ENCODE results near the gene FANK1. TPM values are rescaled to one million over a fixed set of nuclear protein-coding genes. Genes with fewer than 3 reads are reported as not detected.
A peak's percentile ranks its signal among the peaks of the same experiment; 100 is the strongest.
"Not testable (repeated sequence)": the region's sequence is repeated elsewhere in the genome, so short reads cannot be mapped to it uniquely, and the experiment has no call there.

FANK1 gene, protein sequence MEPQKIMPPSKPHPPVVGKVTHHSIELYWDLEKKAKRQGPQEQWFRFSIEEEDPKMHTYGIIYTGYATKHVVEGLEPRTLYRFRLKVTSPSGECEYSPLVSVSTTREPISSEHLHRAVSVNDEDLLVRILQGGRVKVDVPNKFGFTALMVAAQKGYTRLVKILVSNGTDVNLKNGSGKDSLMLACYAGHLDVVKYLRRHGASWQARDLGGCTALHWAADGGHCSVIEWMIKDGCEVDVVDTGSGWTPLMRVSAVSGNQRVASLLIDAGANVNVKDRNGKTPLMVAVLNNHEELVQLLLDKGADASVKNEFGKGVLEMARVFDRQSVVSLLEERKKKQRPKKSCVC
- total RNA-seq (10 to 100 TPM; 41.1 to 60.9 TPM), polyA plus RNA-seq (ENCODE audit: insufficient read depth, low read depth, low replicate concordance) (143 TPM)
- long read RNA-seq, donor 1: 0 reads
- long read RNA-seq, donor 2: 0 reads

DNA sequence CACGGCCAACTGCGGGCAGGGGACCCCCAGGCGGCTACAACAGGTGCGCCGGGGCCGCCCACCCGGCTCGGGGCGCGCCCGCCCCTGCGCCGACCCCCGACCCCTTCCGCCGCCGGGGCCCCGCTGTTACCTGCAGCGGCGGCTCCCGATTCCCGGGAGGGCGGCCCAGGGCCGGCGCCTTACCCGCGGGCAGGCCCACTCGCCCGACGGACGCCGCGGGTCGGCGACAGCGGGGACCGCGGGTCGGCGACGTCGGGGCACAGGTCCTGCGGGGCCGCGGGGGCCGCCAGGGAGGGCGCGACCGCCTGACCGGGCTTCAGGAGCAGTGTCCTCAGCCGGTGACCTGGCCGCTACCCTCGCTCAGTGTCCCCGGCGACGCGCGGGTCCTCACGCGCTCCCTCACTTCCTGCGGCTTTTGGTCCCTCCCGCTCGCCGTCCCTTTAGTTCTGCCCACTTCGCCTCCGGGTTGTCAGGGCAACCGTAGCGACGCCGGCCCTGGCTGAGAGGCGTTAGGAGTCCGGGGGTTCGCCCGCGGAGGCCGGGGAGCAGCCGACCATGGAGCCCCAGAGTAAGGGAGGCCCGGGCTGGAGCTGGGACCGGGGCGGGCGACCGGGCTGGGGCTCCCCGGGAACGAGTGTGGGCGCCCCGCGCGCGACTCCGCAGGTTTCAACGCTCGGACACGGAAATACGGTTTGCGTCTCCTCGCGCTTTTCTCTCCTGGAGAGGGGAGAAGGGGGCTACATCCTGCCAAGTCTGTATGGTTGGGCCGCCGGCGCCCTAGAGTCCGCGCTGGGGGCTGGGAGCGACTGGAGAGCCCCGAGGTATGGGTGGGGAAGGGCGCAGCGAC, at the start of gene FANK1:
TSS of gene FANK1 (plus strand) at position 477 of the 847 bp plus-strand sequence. CDS start at position 556, 79 bp downstream.
- DNase-seq: peak; percentile 95
- H3K27ac ChIP-seq: peak within 1 kb of the TSS; percentile 90 to 93
- H3K4me3 ChIP-seq: peak within 1 kb of the TSS; percentile 82 to 84
- H3K36me3 ChIP-seq (ENCODE audit: low read depth, missing control alignments); H3K9me3 ChIP-seq; intact Hi-C loops (cut with DNase I; ENCODE audit: low total_unique reads); H3K27me3 ChIP-seq; H3K4me1 ChIP-seq: not testable (repeated sequence)
- 27 to 28% methylated on average over 58 to 87 of the region's 106 CpGs for WGBS, 2 donors

DNA sequence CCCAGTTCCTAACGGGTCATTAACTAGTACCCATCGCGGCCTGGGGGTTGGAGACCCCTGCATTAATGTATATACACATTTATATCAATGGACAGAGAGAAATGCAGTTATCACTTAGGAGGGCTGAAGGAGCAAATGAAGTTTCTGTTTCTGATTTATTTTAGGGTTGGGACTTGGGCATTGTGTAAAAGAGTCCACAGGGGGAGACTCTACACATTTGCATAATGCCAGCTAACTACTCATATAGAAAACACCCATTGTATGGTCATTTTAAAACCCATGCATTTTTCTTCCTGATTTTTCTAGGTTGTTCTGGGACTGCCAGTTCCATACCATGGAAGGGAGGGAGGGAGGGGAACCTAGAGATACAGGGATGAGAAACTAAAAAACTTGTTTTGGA, 49.5 kb upstream of the FANK1 start:
- H3K4me1 ChIP-seq: peaks cover 36% of the 10 kb centered on the region
- no peaks in the 10 kb centered on the region for H3K36me3 ChIP-seq (ENCODE audit: low read depth, missing control alignments)
- no peak overlapping the region for H3K27ac ChIP-seq
- WGBS, 2 donors: 83 to 90% methylated on average over 3 of the region's 3 CpGs
- no peaks in the 10 kb centered on the region for H3K9me3 ChIP-seq
- DNase-seq: no peak
- no peak overlapping the region for H3K4me3 ChIP-seq
- intact Hi-C loops (cut with DNase I; ENCODE audit: low total_unique reads): no loop called here
- no peak for TF ChIP-seq POLR2A (IDR thresholded peaks at IDR 0.05)
- TF ChIP-seq, protein P1, sequence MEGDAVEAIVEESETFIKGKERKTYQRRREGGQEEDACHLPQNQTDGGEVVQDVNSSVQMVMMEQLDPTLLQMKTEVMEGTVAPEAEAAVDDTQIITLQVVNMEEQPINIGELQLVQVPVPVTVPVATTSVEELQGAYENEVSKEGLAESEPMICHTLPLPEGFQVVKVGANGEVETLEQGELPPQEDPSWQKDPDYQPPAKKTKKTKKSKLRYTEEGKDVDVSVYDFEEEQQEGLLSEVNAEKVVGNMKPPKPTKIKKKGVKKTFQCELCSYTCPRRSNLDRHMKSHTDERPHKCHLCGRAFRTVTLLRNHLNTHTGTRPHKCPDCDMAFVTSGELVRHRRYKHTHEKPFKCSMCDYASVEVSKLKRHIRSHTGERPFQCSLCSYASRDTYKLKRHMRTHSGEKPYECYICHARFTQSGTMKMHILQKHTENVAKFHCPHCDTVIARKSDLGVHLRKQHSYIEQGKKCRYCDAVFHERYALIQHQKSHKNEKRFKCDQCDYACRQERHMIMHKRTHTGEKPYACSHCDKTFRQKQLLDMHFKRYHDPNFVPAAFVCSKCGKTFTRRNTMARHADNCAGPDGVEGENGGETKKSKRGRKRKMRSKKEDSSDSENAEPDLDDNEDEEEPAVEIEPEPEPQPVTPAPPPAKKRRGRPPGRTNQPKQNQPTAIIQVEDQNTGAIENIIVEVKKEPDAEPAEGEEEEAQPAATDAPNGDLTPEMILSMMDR (IDR thresholded peaks at IDR 0.05): no peak
- no peaks in the 10 kb centered on the region for H3K27me3 ChIP-seq

DNA sequence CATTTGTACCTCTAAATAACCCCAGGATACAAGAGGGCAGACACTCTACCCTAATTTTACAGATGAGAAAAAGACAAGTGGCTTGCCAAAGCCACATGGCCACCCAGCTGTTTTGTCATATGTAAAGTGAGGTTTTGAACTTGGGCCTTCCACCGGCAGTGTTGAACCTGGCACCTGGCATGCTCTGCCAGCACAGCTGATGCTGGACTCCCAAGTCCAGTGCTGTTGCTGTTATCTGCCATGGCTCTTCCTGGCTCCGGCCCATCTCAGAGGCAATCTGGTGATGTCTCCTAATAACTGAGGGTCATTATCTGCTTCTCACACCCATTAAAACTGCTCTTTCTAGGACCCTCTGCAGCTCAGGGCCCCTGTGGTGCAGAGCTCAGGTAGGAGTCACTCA, 48.0 kb upstream of the FANK1 start:
- DNase-seq: no peak
- TF ChIP-seq, protein P1 (IDR thresholded peaks at IDR 0.05): no peak
- no peak for TF ChIP-seq POLR2A (IDR thresholded peaks at IDR 0.05)
- Histone ChIP-seq H3K27ac (no peak overlapping the region), H3K27me3 (no peaks in the 10 kb centered on the region), H3K36me3 (ENCODE audit: low read depth, missing control alignments) (no peaks in the 10 kb centered on the region), H3K9me3 (no peaks in the 10 kb centered on the region), H3K4me3 (no peak overlapping the region), H3K4me1 (peaks cover 36% of the 10 kb centered on the region)
- WGBS, 2 donors: 71 to 83% methylated on average over 2 of the region's 2 CpGs
- intact Hi-C loops (cut with DNase I; ENCODE audit: low total_unique reads): no loop called here

DNA sequence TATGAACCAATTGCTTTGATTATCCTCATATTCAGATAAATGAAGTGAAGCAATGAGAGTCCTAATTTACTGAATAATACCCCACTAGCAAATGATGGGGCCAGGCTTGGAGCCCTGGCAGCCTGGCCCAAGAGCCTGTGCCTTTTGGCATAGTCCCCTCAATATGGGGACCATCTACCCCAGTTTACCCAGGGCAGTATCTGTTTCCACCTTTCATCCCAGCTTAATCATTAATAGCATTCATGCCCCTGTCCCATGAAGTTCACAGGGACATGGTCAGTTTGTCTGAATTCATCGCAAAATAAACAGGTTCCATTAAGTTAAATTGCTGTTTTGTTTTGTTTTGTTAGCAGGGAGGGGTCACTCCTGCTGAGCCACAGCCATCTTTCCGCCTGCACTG, 47.5 kb upstream of the FANK1 start:
- Histone ChIP-seq H3K36me3 (ENCODE audit: low read depth, missing control alignments) (no peaks in the 10 kb centered on the region), H3K9me3 (no peaks in the 10 kb centered on the region), H3K4me3 (no peak overlapping the region), H3K27ac (no peak overlapping the region), H3K4me1 (peaks cover 32% of the 10 kb centered on the region), H3K27me3 (no peaks in the 10 kb centered on the region)
- intact Hi-C loops (cut with DNase I; ENCODE audit: low total_unique reads): no loop called here
- 78 to 83% methylated on average over 2 of the region's 2 CpGs for WGBS, 2 donors
- no peak for DNase-seq
- TF ChIP-seq, protein P1 (IDR thresholded peaks at IDR 0.05): no peak
- no peak for TF ChIP-seq POLR2A (IDR thresholded peaks at IDR 0.05)

DNA sequence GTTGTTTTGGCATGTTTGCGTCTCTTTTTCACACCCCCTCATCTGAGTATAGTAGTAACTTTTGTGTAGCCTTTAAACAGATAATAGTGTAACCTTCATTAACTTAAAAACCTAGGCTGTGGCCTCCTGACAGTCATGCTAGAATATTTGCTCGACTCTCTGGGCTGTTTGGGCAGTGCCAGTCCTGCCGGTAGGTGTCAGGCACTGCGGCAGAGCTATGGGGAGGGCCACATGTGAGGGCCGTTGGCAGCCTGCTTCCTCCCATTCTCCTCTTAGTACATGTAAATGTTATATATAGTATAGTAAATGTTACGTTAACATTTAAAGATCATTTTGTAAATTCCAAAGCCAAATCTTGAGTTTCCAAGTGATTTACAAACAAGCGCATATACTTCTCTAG, 46.9 kb upstream of the FANK1 start:
- H3K36me3 ChIP-seq (ENCODE audit: low read depth, missing control alignments): no peaks in the 10 kb centered on the region
- H3K4me1 ChIP-seq: peaks cover 26% of the 10 kb centered on the region
- H3K4me3 ChIP-seq: no peak overlapping the region
- peak; percentile 33 for DNase-seq
- WGBS, 2 donors: 62 to 65% methylated on average over 6 to 7 of the region's 7 CpGs
- intact Hi-C loops (cut with DNase I; ENCODE audit: low total_unique reads): no loop called here
- no peak overlapping the region for H3K27ac ChIP-seq
- TF ChIP-seq POLR2A (IDR thresholded peaks at IDR 0.05): no peak
- TF ChIP-seq, protein P1 (IDR thresholded peaks at IDR 0.05): peak in 1 of 3 experiments; percentile 19
- no peaks in the 10 kb centered on the region for H3K9me3 ChIP-seq
- no peaks in the 10 kb centered on the region for H3K27me3 ChIP-seq
